Endothelial cell of umbilical vein (primary cell): ENCODE measurements around the gene TUBB1. TPM values are rescaled to one million over a fixed set of nuclear protein-coding genes. Genes with fewer than 3 reads are reported as not detected.

Source experiments
- BruUV-seq: library from RNA; stranded (reverse); fragments of 400-500 nt; replicated peaks from 2 replicates; lab custom pipeline; 2021; lab: Mats Ljungman, UMichigan
- CTCF ChIA-PET: fragments of 300-600, 350-600 bp; sonication (Branson Sonifier 250); formaldehyde crosslinking; loops from one replicate; lab custom pipeline; 2021; ENCODE audit warnings: antibody characterized with exemption, inconsistent platforms; lab: Charles Lee
- POLR2A ChIA-PET: fragments of 300-600, 350-600 bp; sonication (Branson Sonifier 250); formaldehyde crosslinking; loops from one replicate; lab custom pipeline; 2021; ENCODE audit warnings: antibody characterized with exemption, inconsistent platforms; lab: Charles Lee
- DNase-seq: peaks from one replicate; pipeline ENCODE4 v3.0.0-alpha.2; 2011; ENCODE audit warnings: low read depth, low spot score
- FAIRE-seq: peaks from 2 replicates; lab custom pipeline; 2011; peaks lifted over from hg19 to GRCh38; lab: Jason Lieb, UNC
- H2AFZ ChIP-seq: 2 replicates; pipeline ENCODE4 v1.6.0; 2012; ENCODE audit warnings: low read depth, low read length, control low read depth, inconsistent platforms
- H3K27ac ChIP-seq: 2 replicates; pipeline ENCODE4 v1.5.1; 2011; ENCODE audit warnings: low read depth, mild to moderate bottlenecking, control low read depth, low read length, moderate library complexity; ENCODE audit not compliant: insufficient read depth
- H3K27me3 ChIP-seq, 2 experiments: 2 replicates each; pipeline versions ENCODE4 v1.6.0 to v1.6.1; 2011; ENCODE audit warnings: low read length in 2 of 2, mixed read lengths in 1 of 2; ENCODE audit not compliant: control insufficient read depth in 2 of 2, insufficient read depth in 2 of 2
- H3K36me3 ChIP-seq, 2 experiments: 2 replicates in 1 of 2; 3 replicates in 1 of 2; pipeline ENCODE4 v1.5.1; 2011; ENCODE audit warnings: low read length in 2 of 2, mild to moderate bottlenecking in 1 of 2, moderate library complexity in 1 of 2; ENCODE audit not compliant: control insufficient read depth in 2 of 2, insufficient read depth in 2 of 2; ENCODE audit errors: extremely low read depth in 1 of 2
- H3K4me1 ChIP-seq: 3 replicates; pipeline ENCODE4 v1.5.1; 2011; ENCODE audit warnings: mild to moderate bottlenecking, low read length; ENCODE audit not compliant: control insufficient read depth, insufficient read depth; ENCODE audit errors: extremely low read depth
- H3K4me2 ChIP-seq: 2 replicates; pipeline ENCODE4 v1.6.1; 2011; ENCODE audit warnings: low read length, control low read depth, mixed read lengths; ENCODE audit not compliant: insufficient read depth
- H3K4me3 ChIP-seq, 3 experiments: fragments of 200-600 bp in 1 of 3; sonication (generic), shearing (Covaris generic) in 1 of 3; replicated peaks in 1 of 3; 2 replicates each; pipeline ENCODE4 v1.5.1; 2011 to 2016; ENCODE audit warnings: control low read depth in 3 of 3, low read length in 3 of 3, mild to moderate bottlenecking in 2 of 3, inconsistent platforms in 1 of 3, low read depth in 1 of 3, moderate library complexity in 1 of 3; ENCODE audit not compliant: insufficient read depth in 1 of 3
- H3K79me2 ChIP-seq: 2 replicates; pipeline ENCODE4 v1.6.0; 2012; ENCODE audit warnings: low read length, inconsistent platforms; ENCODE audit not compliant: control insufficient read depth, insufficient read depth
- H3K9ac ChIP-seq: replicated peaks from 2 replicates; pipeline ENCODE3; 2011; ENCODE audit warnings: low read length, control low read depth; ENCODE audit not compliant: insufficient read depth; ENCODE audit errors: extremely low read depth
- H3K9me1 ChIP-seq: replicated peaks from 3 replicates; pipeline ENCODE4 v1.6.0; 2011; ENCODE audit warnings: mild to moderate bottlenecking, low read length; ENCODE audit not compliant: control insufficient read depth, insufficient read depth; ENCODE audit errors: extremely low read depth
- H3K9me3 ChIP-seq: replicated peaks from 2 replicates; pipeline ENCODE4 v1.5.1; 2012; ENCODE audit warnings: low read length, inconsistent platforms; ENCODE audit not compliant: control insufficient read depth, insufficient read depth
- H4K20me1 ChIP-seq: replicated peaks from 2 replicates; pipeline ENCODE3; 2011; ENCODE audit warnings: mild to moderate bottlenecking, low read length; ENCODE audit not compliant: control insufficient read depth, insufficient read depth; ENCODE audit errors: extremely low read depth
- CTCF ChIP-seq, 2 donors: IDR thresholded peaks; 1 replicate in 1 of 2; 2 replicates in 1 of 2; pipeline ENCODE4 v1.5.1; 2011; ENCODE audit warnings: low read length in 2 of 2, mild to moderate bottlenecking in 2 of 2, moderate library complexity in 2 of 2, control low read depth in 1 of 2, inconsistent platforms in 1 of 2, low read depth in 1 of 2; ENCODE audit not compliant: insufficient read depth in 1 of 2; ENCODE audit errors: extremely low read depth in 1 of 2
- EZH2 ChIP-seq: IDR thresholded peaks from 2 replicates; pipeline ENCODE4 v1.6.1; 2012; ENCODE audit warnings: borderline replicate concordance, low read depth, mild to moderate bottlenecking, moderate library complexity, low read length, inconsistent platforms; ENCODE audit not compliant: severe bottlenecking
- FOS ChIP-seq: IDR thresholded peaks from 2 replicates; pipeline ENCODE4 v1.6.1; 2011; ENCODE audit warnings: mild to moderate bottlenecking, low read length, moderate library complexity, borderline replicate concordance; ENCODE audit not compliant: insufficient read depth
- GATA2 ChIP-seq: IDR thresholded peaks from 2 replicates; pipeline ENCODE4 v1.7.0; 2011; ENCODE audit warnings: low read depth, mild to moderate bottlenecking, moderate library complexity, mixed read lengths, low read length; ENCODE audit not compliant: insufficient read length, insufficient read depth
- JUN ChIP-seq: IDR thresholded peaks from 2 replicates; pipeline ENCODE4 v1.6.1; 2011; ENCODE audit warnings: borderline replicate concordance, low read depth; ENCODE audit not compliant: insufficient read length, insufficient read depth
- MAX ChIP-seq: IDR thresholded peaks from 2 replicates; pipeline ENCODE4 v1.6.1; 2011; ENCODE audit not compliant: insufficient read depth, insufficient read length
- MYC ChIP-seq: IDR thresholded peaks from one replicate; pipeline ENCODE4 v1.6.1; 2011; ENCODE audit warnings: mild to moderate bottlenecking, low read depth, low read length
- POLR2A ChIP-seq: IDR thresholded peaks from 2 replicates; pipeline ENCODE4 v1.6.1; 2012; ENCODE audit warnings: low read depth, mild to moderate bottlenecking, control low read depth, low read length
- POLR2AphosphoS5 ChIP-seq: IDR thresholded peaks from 2 replicates; pipeline ENCODE4 v1.6.1; 2012; ENCODE audit warnings: low read depth, mild to moderate bottlenecking, control low read depth, low read length, moderate library complexity; ENCODE audit not compliant: insufficient read depth
- dilution Hi-C: fragments of 300-500 bp; cut with MboI; formaldehyde crosslinking; loops from one replicate; pipeline ENCODE4 v1.15.0; 2019; ENCODE audit warnings: low sequenced_read_pairs; ENCODE audit not compliant: extremely low pct_ligation_motif_present
- intact Hi-C: fragments of 100-400 bp; cut with micrococcal nuclease; formaldehyde crosslinking; loops from one replicate; pipeline ENCODE4 v1.10.0; 2022
- polyA plus RNA-seq, 4 experiments: library from polyadenylated mRNA; depleted of rRNA in 3 of 4; stranded (reverse) in 3 of 4; unstranded in 1 of 4; fragments of >200 nt; gene quantifications; 2 replicates each; pipeline versions ENCODE4 v1.2.1 to v1.2.3, GENCODE V29; 2011 to 2012; ENCODE audit warnings: missing spikeins in 1 of 4
- total RNA-seq: library from RNA; stranded (reverse); gene quantifications from 2 replicates; pipeline ENCODE4 v1.2.3, GENCODE V29; 2021

Gene TUBB1
- total and polyA plus RNA-seq, 2 donors (not counting 3 experiments of a cell fraction or from before 2014, with no cell fraction given): 0.04 TPM; not detected in 1

DNA sequence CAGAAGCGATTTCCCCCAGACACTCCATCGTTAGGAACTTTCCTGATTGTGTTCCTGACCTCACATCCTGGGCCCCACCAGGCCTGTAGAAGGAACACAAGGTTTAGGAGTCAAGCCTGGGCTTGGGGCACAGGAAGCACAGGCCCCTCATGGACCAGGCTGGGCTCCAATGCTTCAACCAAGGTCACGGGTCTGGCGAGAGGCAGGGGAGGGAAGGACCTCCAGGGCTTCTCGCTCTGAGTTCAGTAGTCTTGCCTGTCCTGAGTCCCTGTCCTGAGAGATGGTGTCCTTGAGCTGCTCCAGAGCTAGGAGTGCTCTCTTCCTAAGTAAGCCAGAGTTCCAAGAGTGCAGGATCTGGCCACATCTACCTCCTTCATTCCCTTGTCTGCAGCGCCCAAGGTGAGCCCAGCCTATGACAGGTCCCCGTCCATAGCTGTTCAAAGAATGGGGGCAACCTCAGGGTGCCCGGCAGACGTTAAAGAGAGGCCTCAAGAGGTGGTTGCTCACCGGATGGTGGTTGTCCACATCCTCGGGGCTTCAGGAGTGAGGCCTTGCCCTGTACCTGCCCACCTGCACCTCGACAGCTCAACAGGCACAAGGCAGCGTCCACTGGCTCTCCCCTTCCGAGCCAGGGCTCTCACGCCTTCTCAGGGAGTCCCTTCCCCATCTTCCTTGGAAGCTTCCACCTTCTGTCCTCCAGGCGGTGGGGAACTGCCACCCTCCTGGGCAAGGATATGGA is 1.6 kb upstream of the TUBB1 start:
- dilution Hi-C loops: no loop called here
- no peak for FAIRE-seq

More for the DNA sequence above, 1.6 kb upstream of the TUBB1 start:
- no peaks in the 10 kb centered on the region for H4K20me1 ChIP-seq
- no peaks in the 10 kb centered on the region for H3K9me1 ChIP-seq
- H3K9ac ChIP-seq: no peak overlapping the region
- no peak overlapping the region for H3K4me2 ChIP-seq
- no peak for DNase-seq
- no peak overlapping the region for H3K27ac ChIP-seq
- H2AFZ ChIP-seq: no peak overlapping the region
- no peaks in the 10 kb centered on the region for H3K79me2 ChIP-seq
- no peaks in the 10 kb centered on the region for H3K9me3 ChIP-seq
- BruUV-seq: no TSS peak
- H3K27me3 ChIP-seq: no peaks in the 10 kb centered on the region
- H3K4me3 ChIP-seq: no peak overlapping the region
- POLR2A ChIA-PET: no interaction called here
- no peak for TF ChIP-seq EZH2
- no peak for TF ChIP-seq MYC
- TF ChIP-seq POLR2A: no peak
- no peak for TF ChIP-seq CTCF (IDR thresholded peaks at IDR 0.05; ENCODE audit: extremely low read depth in 1 of 2, insufficient read depth in 1 of 2, low read depth in 1 of 2, low read length in 2 of 2)
- TF ChIP-seq POLR2AphosphoS5: no peak
- TF ChIP-seq GATA2: no peak
- no peak for TF ChIP-seq MAX
- TF ChIP-seq FOS: no peak
- no peak for TF ChIP-seq JUN
- CTCF ChIA-PET: interaction anchor here (0.9 to 3.4 kb wide), 3 partner anchors 10 to 205 kb away, joined by 3 to 14 read pairs (median 3); no protein-coding TSS in a partner anchor
- H3K4me1 ChIP-seq: peaks cover 7% of the 10 kb centered on the region
- peaks cover 0 to 2% of the 10 kb centered on the region in 2 experiments for H3K36me3 ChIP-seq
- intact Hi-C loops: loop anchor here (1.0 to 10.0 kb wide), 3 partner anchors 40 to 927 kb away; partner anchors contain the start of genes FAM217B, PPP1R3D and STX16
